A172 (cell line): ENCODE data around the gene RAB40C. TPM values are rescaled to one million over a fixed set of nuclear protein-coding genes. Genes with fewer than 3 reads are reported as not detected.

ENCODE experiments used
- DNase-seq: peaks from one replicate; pipeline ENCODE4 v3.0.0-alpha.2; 2015; ENCODE audit warnings: low spot score
- total RNA-seq: library from RNA; depleted of rRNA; stranded (reverse); fragments of >200 nt; shearing (Covaris generic); gene quantifications from 2 replicates; pipeline ENCODE4 v1.2.3, GENCODE V29; 2014

The RAB40C gene
- total RNA-seq, 1 experiment from 2014 or later: 16.8 TPM

DNA sequence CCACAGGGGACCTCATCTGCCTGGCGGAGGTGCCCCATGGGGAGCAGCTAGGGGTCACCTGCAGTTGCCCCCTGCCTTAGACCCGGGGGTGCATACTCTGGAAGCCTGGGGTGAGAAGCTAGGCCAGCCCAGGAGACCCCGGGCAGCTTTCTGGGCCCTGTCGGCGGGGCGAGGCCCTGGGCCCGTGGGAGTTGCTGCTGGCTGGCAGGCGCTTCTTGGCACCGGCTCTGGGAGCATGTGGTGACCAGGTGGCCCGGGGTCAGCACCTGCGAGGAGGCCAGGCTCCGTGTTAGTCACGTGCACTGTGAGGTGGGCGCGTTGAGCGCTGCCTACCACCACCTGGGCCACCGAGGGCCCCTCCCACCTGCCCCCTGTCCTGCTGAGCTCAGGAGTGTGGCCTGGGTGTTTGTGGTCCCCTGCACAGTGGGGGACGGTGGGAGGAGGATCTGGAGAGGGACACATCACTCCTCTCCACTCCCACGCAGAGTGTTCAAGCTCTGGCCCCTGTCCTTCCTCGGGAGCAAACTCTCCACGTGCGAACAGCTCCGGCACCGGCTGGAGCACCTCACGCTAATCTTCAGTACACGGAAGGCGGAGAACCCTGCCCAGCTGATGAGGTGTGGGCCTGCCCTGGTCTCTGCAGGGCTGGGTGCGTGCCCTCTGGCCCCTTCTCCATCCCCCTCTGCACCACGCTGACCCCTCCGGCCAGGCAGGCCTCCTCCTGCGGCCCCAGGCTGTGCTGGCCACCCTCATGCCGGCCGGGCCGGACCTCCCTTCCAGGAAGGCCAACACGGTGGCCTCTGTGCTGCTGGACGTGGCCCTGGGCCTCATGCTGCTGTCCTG, 14.3 kb upstream of the RAB40C start:
- DNase-seq: no peak

DNA sequence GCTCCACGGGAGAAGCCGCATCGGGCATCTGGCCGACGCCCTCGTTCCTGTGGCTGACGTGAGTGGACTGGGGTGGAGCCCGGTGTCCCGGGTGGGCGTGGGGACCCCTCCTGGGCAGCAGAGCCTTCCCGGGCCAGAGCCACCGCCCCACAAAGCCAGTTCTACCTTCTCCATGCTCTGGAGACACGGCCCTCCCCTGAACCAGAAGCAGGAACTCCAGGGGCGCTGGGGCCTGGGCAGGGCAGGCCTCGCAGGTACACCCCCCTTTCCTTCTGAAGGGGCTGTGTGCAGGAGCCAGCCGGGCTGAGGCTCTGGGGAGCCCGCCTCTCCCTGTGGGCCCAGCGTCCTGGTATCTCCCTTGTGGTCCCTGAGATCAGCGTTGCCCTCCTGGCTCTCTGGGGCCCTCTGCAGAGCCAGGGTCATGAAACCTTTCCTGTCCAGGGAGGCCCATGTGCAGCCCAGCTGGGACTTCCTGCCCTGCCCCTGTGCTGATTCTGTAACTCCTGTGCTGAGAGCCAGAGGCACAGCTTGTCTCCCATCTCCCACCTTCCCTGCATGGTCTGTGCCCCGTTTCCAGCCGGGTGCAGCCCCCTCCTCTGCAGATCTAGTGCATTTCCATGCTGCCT, 13.6 kb upstream of the RAB40C start:
- no peak for DNase-seq

DNA sequence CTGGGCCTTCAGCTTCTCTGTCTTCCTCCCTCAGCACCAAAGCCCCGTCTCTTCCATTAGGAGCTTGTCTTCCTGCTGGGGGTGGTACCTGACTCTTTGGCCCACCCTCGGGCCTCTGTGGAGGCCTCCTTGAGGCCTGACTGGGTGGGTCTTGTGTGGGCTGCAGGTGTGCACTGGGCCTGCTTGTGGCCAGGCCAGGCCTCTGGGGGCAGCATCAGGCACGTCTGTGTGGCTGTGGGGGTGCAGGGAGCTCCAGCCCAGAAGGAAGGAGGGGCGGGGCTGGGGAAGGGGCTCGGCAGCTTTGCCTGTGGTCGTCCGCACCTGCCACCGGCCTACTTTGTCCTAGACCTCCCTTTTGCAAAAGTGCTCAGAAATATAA, 13.1 kb upstream of the RAB40C start:
- DNase-seq: no peak

DNA sequence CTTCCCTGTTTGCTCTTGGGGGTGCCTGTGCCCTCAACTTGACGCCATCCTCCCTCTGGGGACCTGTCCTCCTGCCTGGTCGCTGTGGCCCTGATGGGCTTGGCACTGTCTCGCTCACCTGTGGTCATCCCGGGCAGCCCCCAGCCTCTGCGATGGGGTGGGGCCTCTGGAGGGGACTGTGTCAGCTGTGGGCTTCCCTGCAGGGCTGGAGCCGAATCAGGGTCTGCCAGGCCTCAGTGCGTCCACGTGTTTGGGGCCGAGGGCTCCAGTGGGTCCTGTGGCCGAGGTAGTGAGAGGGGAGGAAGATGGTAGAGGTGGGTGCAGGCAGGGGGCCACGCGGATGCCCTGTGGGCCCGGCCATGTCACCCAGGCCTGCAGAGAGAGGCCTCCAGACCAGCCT, 12.1 kb upstream of the RAB40C start:
- no peak for DNase-seq

DNA sequence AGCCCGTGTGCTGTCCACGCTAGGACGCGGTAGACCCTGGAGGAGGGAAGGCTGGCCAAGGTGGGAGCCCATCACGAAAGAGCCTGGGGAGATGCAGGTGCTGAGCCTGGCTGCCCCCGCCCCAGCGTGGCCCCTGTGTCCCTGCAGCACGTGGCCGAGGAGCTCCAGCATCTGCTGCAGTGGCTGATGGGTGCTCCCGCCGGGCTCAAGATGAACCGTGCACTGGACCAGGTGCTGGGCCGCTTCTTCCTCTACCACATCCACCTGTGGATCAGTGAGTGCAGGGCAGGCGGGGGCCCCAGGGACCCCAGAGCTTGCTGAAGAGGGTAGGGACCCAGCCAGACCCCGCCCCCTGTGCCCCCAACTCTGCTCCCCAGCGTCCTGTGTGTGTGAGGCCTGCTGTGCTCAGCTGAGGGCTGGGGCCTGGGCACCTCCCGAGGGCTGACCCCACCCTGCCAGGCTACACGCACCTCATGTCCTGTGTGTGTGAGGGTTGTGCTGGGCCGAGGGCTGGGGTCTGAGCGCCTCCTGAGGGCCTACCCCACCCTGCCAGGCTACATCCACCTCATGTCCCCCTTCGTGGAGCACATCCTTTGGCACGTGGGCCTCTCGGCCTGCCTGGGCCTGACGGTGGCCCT, 11.5 kb upstream of the RAB40C start:
- DNase-seq: no peak

GRCh38 chr16:578870-579405, 10.9 kb upstream of the RAB40C start:
- no peak for DNase-seq

DNA sequence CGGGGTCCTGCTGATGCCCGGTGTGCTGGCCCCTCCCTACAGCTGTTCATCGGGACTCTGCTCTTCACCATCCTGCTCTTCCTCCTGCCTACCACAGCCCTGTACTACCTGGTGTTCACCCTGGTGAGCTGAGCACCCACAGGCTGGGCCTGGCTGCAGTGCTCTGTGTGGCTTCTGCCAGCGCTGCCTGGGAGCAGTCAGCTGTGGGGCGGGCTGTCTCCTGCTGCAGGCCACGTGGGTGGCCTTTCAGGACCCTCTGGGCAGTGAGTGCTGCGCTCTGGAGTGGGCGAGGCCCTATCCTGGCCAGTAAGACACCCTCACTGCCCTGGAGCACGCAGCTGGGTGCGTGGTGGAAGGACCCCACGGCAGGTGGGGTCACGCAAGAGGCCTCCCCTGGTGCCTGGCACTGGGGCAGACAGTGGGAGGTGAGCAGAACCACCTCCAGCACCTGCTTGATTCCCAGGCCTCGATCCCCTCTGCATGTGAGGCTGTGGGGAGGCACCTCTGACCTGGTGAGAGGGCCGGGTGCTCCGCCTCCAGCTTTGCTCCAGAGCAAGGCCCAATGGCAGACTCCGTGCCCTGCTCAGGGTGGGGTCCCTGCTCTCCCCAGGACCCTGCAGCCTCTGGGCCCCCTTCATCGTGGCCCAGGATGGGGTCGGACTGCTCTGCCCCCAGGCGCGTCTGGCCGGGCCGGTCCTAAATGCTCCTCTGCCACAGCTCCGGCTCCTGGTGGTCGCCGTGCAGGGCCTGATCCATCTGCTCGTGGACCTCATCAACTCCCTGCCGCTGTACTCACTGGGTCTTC, 9.5 kb upstream of the RAB40C start:
- DNase-seq: no peak

- no peak for DNase-seq
These were observed 8.8 kb upstream of the RAB40C start for GRCh38 chr16:580946-581498.

DNA sequence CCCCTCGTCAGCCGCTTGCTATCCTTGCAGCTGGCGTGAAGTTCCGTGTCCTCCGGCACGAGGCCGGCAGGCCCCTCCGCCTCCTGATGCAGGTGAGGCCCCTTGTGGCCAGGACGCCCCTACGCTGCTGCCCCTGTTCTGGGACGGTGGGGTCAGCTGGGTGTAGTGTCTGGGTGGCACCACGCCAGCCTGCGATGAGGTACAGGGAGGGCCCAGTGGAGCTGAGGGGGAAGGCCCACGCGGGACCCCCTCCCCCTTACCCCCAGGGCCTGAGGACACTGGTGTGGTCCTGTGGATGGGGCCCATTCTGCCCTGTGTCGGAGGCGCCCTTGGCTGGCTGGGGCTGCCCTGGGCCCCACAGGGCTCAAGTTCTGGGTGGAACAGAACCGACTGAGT, 7.7 kb upstream of the RAB40C start:
- DNase-seq: no peak

DNA sequence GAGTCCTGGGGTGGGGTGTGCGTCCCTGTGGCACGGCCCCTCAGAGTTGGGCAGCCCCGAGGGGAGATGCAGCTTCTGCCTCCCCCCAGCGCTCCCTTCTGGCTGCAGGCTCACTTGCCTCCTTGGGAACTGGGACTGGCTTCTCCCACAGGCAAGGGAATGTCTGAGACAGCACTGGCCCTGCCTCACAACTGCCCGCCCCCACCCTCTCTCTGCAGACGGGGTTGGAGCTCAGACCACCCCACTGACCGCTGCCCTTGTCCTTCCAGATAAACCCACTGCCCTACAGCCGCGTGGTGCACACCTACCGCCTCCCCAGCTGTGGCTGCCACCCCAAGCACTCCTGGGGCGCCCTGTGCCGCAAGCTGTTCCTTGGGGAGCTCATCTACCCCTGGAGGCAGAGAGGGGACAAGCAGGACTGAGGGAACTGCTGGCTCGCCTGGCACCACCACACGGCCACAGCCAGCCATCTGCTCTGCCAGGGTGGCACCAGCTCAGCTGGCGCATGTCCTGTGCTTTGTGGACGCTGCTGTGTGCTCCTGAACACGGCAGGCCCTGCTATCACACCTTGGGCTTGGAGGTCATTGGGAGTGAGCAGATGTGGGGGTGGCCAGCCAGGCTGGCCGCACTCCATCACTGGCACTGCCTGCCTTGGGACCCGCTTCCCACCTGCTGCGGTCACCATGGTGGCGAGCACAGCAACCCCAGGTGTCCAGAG, 7.1 kb upstream of the RAB40C start:
- DNase-seq: no peak

- DNase-seq: no peak
These were observed 6.4 kb upstream of the RAB40C start for GRCh38 chr16:583470-583814.

DNA sequence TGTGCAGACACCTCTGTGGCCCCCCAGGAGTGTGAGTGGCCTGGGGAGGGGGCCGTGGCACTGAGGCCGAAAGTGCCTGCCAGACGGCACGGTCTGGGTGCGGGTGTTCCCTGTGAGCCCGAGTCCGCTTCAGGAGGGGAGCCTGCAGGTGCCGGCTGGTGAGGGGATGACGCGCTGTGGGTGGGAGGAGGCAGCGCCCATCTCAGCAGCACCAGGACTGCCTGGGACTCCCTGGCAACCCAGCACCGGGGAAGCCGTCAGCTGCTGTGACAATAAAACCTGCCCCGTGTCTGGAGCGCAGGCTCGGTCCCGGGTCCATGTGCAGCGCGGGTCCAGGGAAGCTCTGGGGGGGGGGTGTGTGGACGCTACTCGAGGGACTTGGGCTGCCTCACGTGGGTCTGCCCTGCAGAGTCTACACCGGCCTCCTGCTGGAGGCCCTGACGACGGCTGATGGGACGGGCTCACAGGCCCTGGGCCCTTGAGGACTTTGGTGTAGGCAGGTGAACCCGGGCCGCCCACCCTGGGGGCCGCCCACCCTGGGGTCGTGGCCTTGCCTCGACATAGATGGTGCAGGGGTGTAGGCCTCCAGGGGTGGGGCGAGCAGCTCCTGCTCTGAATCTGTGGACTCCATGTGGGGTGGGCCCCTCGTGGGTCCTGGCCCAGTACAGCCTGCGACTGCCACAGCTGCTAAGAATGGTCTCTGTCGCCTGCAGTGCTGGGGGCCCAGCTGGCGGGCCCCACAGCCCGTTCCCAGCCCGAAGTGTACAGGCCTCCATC, 5.9 kb upstream of the RAB40C start:
- no peak for DNase-seq

DNA sequence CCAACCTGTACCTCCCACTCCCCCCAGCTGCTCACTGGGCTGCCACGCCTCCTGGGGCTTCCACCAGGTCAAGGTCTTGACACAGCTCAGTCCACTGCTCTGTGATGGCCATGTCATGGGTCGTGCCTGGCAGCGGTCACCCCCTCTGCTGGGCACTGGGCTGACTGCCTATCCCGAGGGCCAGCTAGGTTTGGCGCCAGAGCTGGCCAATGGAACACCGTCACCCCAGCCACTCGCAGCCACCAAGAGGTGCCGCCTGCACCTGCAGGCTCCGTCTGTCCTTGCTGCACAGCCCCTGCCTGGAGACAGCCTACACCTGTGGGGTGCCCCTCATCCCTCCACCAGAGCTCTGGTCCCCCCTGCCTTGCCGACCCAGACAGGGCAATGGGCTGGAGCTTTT, 4.5 kb upstream of the RAB40C start:
- DNase-seq: no peak

DNA sequence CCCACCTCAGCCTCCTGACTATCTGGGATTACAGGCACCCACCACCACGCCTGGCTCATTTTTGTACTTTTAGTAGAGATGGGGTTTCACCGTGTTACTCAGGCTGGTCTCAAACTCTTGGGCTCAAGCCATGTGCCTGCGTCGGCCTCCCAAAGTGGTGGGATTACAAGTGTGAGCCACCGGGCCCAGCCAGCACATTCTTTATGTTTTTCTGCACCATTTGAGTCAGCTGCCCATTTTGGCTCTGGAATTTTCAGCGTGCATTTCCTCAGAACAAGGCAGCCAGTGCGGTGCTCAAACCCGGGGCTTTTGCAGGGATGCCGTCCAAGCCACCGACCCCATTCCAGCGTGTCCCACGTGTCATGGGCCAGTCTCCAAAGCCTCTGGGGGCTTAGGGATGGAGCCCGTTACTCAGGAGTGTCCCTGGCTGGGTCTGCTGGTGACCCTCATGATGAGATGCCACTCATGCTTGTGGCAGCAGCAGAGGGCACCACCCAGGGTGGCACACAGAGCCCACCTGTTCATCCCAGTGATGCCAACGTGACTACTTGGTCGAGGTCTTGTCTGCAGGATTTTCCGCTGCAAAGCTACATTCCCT, 3.7 kb upstream of the RAB40C start:
- no peak for DNase-seq

GRCh38 chr16:586645-587590, 2.9 kb upstream of the RAB40C start:
- DNase-seq: no peak

DNA sequence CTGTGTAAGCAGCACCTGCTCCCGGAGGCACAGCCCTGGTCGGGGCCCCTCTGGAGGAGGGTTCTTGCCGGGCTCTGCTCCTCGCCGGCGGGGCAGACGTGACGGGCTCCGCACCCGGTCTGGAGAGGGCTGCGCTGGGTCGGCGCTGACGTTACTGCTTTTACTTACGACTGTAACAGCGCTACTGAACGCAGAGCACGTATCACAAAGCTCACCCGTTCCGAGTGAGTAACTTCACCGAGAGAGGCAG, 1.3 kb upstream of the RAB40C start:
- DNase-seq: peak; percentile 62

DNA sequence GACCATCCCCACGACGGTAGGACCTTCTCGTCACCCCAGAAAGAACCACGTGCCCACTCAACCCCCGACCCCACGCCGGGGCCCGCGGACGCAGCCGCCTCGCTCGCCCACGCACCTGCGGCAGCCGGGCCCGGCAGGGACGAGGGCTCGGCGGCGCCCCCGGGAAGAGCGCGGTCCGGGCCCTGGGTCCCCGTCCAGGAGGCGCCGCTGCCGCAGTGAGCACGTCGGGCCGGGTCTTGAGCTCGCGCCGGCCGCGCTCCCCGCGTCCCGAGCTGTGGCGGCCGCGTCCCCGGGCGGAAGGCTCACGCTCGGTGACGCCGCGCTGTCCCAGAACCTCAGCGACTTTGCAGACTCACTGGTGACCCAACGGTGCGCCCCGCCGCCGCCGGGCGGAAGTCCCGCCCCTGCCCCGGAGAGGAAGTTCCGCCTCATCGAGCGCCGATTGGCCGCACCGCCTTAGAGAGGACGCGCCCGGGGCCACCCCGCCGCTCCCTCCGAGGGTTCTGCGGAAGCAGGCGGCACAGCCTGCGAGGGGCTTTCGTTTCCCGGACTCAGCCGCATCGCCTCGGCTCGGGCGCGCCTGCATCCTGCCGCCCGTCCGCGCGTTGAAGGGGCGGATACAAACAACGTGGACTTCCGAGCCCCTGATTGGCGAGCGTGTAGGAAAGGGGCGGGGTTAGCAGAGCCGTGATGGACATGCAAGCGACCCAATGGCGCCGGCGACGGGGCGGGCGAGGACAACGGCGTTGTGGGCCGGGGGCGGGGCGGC, 793 bp upstream of the RAB40C start:
- DNase-seq: peak; percentile 90

GRCh38 chr16:590188-590814, 435 bp downstream of the RAB40C start:
- no peak for DNase-seq
